Cardiac fibroblast (primary cell): Measurements from ENCODE around the gene ZNF22.
A peak's percentile ranks its signal among the peaks of the same experiment; 100 is the strongest.

Experiments used
- DNase-seq, 2 donors: peaks; one replicate each; pipeline versions ENCODE4 v3.0.0 to v3.0.0-alpha.2; 2010; ENCODE audit warnings: low read depth in 2 of 2
- H3K4me3 ChIP-seq, 2 donors: replicated peaks in 1 of 2; 1 replicate in 1 of 2; 2 replicates in 1 of 2; pipeline ENCODE4 v1.5.1; 2011; ENCODE audit warnings: low read depth in 2 of 2, low read length in 2 of 2, mild to moderate bottlenecking in 2 of 2, moderate library complexity in 1 of 2
- CTCF ChIP-seq: IDR thresholded peaks from one replicate; pipeline ENCODE4 v1.5.1; 2011; ENCODE audit warnings: low read depth, mild to moderate bottlenecking, low read length, inconsistent platforms

ZNF22 gene

DNA sequence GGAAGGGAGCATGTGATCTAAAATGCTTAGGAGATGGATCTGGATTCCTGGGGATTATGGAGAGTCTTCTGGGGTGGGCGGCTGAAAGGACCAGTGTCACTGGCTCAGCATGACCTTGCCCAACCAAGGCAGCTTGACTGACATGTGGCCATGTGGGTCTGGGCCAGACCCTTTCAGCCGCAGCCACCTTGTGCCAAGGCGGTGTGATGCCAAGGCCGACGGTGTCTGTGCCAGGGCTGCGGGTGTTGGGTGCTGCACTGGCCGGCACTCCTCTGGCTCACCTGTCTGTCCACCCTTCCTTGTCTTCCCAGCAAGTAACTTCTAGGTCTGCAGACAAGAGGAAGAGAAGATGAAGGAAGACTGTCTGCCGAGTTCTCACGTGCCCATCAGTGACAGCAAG, 30.9 kb upstream of the ZNF22 start:
- no peak overlapping the region for H3K4me3 ChIP-seq
- no peak for TF ChIP-seq CTCF
- DNase-seq = no peak

DNA sequence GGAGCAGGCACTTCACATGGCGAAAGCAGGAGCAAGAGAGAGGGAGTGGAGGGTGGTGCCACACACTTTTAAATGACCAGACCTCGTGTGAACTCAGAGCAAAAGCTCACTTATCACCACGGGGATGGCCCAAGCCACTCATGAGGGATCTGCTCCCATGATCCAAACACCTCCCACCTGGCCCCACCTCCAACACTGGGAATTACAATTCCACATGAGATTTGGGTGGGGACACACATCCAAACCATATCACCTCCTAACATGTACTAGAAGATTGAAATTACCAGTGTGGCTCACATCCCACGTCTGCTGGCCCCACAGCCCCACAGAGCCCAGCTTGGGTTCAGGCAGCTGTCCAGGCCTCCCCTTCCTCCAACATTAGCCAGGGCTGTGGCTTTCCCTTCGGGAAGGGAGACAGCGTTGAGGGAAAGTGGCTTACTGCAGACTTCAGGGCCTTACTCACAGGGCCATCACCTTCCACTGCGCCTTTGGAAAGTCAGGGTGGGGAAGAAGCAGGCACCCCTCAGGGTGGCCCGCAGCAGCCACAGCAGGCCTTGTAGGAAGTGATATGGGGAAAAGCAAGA, 29.8 kb upstream of the ZNF22 start:
- no peak overlapping the region for H3K4me3 ChIP-seq
- TF ChIP-seq CTCF = no peak
- DNase-seq = no peak

DNA sequence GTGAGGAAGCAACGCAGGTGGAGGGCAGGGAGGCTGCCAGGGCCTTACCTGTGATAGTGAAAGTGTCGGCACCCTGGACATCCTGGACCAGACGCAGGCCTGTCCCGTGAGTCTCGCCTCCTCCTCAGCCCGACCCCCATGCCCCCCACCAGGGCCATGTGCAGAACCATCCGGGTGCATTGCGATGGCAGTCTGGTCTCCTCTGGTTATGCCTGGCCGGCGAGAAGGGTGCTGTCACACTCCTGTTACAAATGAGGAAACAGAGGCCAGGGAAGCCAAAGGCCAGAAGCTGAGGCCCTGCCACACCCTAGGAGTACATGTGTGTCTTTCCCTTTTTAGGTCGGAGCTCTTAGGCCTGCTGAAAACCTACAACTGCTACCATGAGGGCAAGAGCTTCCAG, 29.3 kb upstream of the ZNF22 start:
- no peak for TF ChIP-seq CTCF
- H3K4me3 ChIP-seq = no peak overlapping the region
- no peak for DNase-seq

DNA sequence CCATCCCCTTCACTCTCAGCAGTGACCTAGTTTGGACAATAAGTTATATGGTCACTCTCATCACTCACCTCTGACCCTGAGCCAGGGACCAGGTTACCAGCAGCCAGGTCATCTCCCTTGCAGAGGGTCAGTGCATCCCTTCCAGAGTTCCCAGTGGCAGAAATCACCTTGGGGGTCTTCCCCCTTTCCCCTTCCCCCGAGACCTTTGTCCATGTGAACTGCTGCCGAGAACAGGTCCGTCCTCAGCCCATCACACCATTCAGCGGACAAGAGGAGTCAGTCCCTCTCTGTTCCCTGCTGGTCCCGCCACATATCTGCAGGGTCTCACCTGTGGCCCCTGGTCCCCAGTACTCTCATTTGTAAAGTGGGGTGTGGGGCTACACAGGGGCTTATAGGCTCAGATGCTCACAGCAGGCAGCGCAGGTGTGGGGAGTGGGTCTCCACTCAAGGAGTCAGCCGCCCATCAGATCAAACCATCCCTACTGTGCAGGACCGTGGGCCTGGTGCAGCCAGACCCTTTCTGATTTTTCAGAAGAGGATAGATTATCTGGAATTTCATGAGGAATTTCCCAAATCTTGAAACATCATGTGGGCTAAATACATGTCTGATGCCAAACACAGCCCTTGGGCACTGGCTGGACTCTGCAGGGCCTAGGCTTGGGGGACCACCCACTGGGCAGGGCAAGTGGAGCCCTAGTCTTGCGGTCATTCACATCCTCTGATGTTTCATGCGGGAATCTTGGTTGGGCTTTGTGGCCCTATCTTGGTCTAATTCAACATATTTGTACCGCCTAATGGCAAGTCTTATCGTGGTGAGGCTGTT, 28.6 kb upstream of the ZNF22 start:
- TF ChIP-seq CTCF = no peak
- H3K4me3 ChIP-seq = no peak overlapping the region
- DNase-seq = no peak

- H3K4me3 ChIP-seq = no peak overlapping the region
- no peak for TF ChIP-seq CTCF
These were observed 27.8 kb upstream of the ZNF22 start for GRCh38 chr10:44972874-44973306.

GRCh38 chr10:44973323-44974081, 27.2 kb upstream of the ZNF22 start:
- no peak overlapping the region for H3K4me3 ChIP-seq
- no peak for TF ChIP-seq CTCF
- peak in 1 of 2 donors; percentile 46 for DNase-seq

More at GRCh38 chr10:44972874-44973306, 27.8 kb upstream of the ZNF22 start:
- DNase-seq = peak in 1 of 2 donors; percentile 31
